ENCODE data around the gene SREBF2. TPM values are rescaled to one million over a fixed set of nuclear protein-coding genes. Genes with fewer than 3 reads are reported as not detected.

SREBF2 gene
- total and polyA plus RNA-seq, 2 of the 13 experiments (the other 11 are each of a cell fraction or from before 2014, with no cell fraction given), result 53.8 to 72.6 TPM

- TF ChIP-seq MXI1 (IDR thresholded peaks at IDR 0.05; ENCODE audit: borderline replicate concordance, low read depth, low read length), result 0 out of 3 replicates have a peak, but pooled peaks have one; percentile 32
- TF ChIP-seq RXRA (CRISPR knock-in tag; IDR thresholded peaks at IDR 0.05), result no peak; the same call in 1 of the 2 replicates
- TF ChIP-seq FUBP1 (CRISPR knock-in tag; IDR thresholded peaks at IDR 0.05; ENCODE audit: borderline replicate concordance), result 0 out of 2 replicates have a peak, but pooled peaks have one; percentile 34
- TF ChIP-seq MED1 (CRISPR knock-in tag; IDR thresholded peaks at IDR 0.05), result peak; percentile 10; the same call in 1 of the 2 replicates
- TF ChIP-seq ZNF33B (CRISPR knock-in tag; IDR thresholded peaks at IDR 0.05), result 0 out of 2 replicates have a peak, but pooled peaks have one; percentile 68
- no peak for TF ChIP-seq ETV5 (CRISPR knock-in tag; IDR thresholded peaks at IDR 0.05; ENCODE audit: borderline replicate concordance)
- peak in 1 of 2 experiments; percentile 31; a peak in 1 of 4 replicates for TF ChIP-seq KLF16 (CRISPR knock-in tag; IDR thresholded peaks at IDR 0.05)
- peak; percentile 77; the same call in 1 of the 2 replicates for TF ChIP-seq ZNF275 (CRISPR knock-in tag; IDR thresholded peaks at IDR 0.05; ENCODE audit: borderline replicate concordance)
- TF ChIP-seq HINFP (CRISPR knock-in tag; IDR thresholded peaks at IDR 0.05; ENCODE audit: low read depth), result peak; percentile 87; the same call in 1 of the 2 replicates
- TF ChIP-seq JUN (CRISPR knock-in tag; IDR thresholded peaks at IDR 0.05), result 0 out of 2 replicates have a peak, but pooled peaks have one; percentile 82
- TF ChIP-seq STAT5B (CRISPR knock-in tag; IDR thresholded peaks at IDR 0.05), result no peak
- TF ChIP-seq PHF21A (CRISPR knock-in tag; IDR thresholded peaks at IDR 0.05), result peak; percentile 32; the same call in 1 of the 2 replicates
- no peak; the same call in 1 of the 2 replicates for TF ChIP-seq NR0B2 (CRISPR knock-in tag; IDR thresholded peaks at IDR 0.05)
- peak; percentile 75; the same call in 1 of the 2 replicates for TF ChIP-seq ZNF83 (CRISPR knock-in tag; IDR thresholded peaks at IDR 0.05; ENCODE audit: borderline replicate concordance)
- no peak for TF ChIP-seq ZNF703 (CRISPR knock-in tag; IDR thresholded peaks at IDR 0.05; ENCODE audit: borderline replicate concordance)
- TF ChIP-seq SRSF4 (IDR thresholded peaks at IDR 0.05; ENCODE audit: low read depth, low read length, poor library complexity, severe bottlenecking), result no peak
- peak; percentile 89; the same call in 1 of the 2 replicates for TF ChIP-seq MXD3 (CRISPR knock-in tag; IDR thresholded peaks at IDR 0.05)
- TF ChIP-seq JDP2 (CRISPR knock-in tag; IDR thresholded peaks at IDR 0.05; ENCODE audit: borderline replicate concordance), result no peak
- TF ChIP-seq ZNF251 (CRISPR knock-in tag; IDR thresholded peaks at IDR 0.05), result peak; percentile 44; the same call in 1 of the 2 replicates
- no peak for TF ChIP-seq MIXL1 (CRISPR knock-in tag; IDR thresholded peaks at IDR 0.05)
Observed at GRCh38 chr22:41946629-41947423, 113.9 kb downstream of the SREBF2 start, which contains the start of gene CENPM (continued).

Data from HepG2 (cell line).